Posterior vena cava (tissue), 2 donors: ENCODE results near the gene CSNK1G1. TPM values are rescaled to one million over a fixed set of nuclear protein-coding genes. Genes with fewer than 3 reads are reported as not detected.
"Not testable (repeated sequence)": the region's sequence is repeated elsewhere in the genome, so short reads cannot be mapped to it uniquely, and the experiment has no call there.

ENCODE experiments used
- DNase-seq: peaks from one replicate; pipeline ENCODE4 v3.0.0-alpha.2; 2020; ENCODE audit warnings: low spot score
- intact Hi-C, 2 donors: fragments of 100-400 bp; cut with DNase I; formaldehyde crosslinking; loops; one replicate each; pipeline versions ENCODE4 v1.14.1 to v1.14.2; 2022 to 2023
- long read RNA-seq, 2 donors: library from polyadenylated mRNA; unstranded; transcript quantifications; one replicate each; pipeline ENCODE4 v2.0.0, GENCODE V29; 2020 to 2021
- total RNA-seq, 2 donors: library from RNA; stranded (reverse); fragmentation: NEBNext Ultra II Directional; extraction: Animal tissue kit (Norgen Biotek cat#: 25700); gene quantifications; one replicate each; pipeline ENCODE4 v1.2.1, GENCODE V29; 2021
- donor health status: DM: yes; HTN: yes; CAD: no.
- donor health status: DM: yes; HTN: yes; CAD: no.

CSNK1G1 gene
- total RNA-seq: 10 to 100 TPM; 15.8 to 15.9 TPM
- long read RNA-seq, donor 1, full-length matches to known transcripts: 1 of 1 reads
- long read RNA-seq, donor 1, partial matches to known transcripts: 0 of 1 reads
- long read RNA-seq, donor 1, other reads (novel, unspliced or antisense): 0 of 1 reads
- long read RNA-seq, donor 2, full-length matches to known transcripts: 11 of 14 reads
- long read RNA-seq, donor 2, partial matches to known transcripts: 1 of 14 reads
- long read RNA-seq, donor 2, other reads (novel, unspliced or antisense): 2 of 14 reads

DNA sequence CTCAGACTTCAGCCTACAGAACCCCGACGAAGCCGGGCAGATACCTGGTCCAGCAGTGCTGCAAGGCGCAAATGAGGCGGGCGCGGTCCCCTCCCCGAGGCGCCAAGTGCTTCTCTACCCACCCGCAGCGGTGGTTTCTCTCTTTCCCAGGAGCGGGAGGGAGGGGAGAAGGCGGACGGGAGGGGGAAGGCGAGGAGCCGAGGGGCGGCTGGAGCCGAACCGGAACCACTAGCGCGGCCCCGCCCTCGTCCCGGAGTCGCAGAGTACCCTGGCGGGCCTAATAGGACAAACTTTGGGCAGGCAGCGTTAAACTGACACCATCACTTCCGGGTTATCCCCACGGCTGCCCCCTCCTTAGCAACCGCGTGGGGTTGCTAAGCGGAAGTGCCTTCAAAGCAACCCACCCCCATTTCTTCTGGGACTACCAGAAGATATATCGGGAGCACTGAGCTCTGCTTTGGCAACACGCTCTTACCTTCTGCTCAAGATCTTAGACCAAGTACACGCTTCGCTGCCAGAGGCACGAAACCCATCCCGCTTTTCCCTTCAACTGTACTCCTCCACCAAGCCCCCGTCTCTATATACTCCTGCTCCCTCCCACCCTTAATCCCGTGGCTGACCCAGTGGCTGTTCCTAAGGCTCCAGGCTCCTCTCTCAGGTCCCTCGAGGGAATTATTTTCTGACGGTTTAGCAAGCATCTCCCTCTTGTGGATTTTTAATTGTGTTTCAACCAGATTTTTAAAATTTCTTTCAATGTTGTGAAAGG, at the start of gene CSNK1G1:
Gene CSNK1G1, minus strand, starts transcription at position 230 of the 766 bp plus-strand sequence. CDS start 55,674 bp downstream, outside the sequence.
- intact Hi-C loops: loop anchor here in 1 of 2 donors (10.0 kb wide), 1 partner anchor 1731 kb away; no protein-coding TSS in a partner anchor
- DNase-seq: peak; percentile 97

DNA sequence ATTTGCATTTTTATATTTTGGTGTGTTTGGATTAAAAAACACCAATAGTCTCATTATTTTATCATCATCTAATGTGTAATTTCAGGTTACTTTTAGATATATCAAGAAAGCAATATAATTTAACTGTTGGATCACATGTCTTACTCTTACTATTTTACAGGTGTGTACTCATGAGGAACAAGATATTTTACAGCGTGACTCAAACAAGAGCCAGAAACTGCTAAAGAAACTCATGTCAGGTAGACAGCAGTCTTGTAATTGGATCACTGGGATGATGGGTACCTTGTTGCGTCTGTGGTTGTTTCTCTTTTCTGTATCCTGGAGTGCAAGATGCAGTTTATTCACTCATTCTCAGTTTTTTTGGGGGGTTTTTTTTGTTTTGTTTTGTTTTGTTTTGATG, 44.6 kb upstream of the CSNK1G1 start:
- intact Hi-C loops: no loop called here
- no peak for DNase-seq

DNA sequence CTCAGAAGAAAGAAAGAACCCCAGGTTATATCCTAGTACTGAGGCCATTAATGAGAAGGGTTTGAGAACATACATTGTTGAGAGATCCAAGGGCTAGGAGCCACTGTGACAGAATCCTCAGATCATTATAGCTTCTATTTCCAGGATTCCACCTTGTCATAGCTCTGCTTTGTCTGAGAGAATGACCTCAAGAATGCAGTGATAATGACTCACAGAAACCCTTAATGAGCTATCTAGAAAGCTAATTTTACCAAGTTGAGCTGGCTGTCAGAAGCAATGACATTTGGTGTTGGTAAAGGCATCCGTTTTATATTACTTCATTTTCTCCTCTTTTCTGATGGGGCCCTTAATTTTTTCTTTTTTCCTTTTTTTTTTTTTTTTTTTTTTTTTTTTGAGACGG, 42.6 kb upstream of the CSNK1G1 start:
- no peak for DNase-seq
- intact Hi-C loops: no loop called here

DNA sequence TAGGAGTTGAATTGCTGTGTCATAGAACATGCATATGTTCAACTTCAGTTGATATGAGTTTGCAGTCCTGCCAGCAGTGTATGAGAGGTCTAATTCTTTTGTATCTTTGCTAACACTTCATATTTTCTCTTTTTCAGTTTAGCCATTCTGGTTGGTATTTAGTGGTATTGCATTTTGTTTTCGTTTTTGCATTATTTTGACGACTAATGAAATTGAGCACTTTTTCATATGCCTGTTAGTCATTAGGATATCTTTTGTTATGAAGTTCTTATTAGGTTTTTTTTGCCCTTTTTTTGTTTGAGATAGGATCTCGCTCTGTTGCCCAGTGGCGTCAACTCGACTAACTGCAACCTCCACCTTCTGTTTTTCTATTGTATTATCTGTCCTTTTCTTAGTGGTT, 40.8 kb upstream of the CSNK1G1 start:
- DNase-seq: no peak
- intact Hi-C loops: no loop called here

DNA sequence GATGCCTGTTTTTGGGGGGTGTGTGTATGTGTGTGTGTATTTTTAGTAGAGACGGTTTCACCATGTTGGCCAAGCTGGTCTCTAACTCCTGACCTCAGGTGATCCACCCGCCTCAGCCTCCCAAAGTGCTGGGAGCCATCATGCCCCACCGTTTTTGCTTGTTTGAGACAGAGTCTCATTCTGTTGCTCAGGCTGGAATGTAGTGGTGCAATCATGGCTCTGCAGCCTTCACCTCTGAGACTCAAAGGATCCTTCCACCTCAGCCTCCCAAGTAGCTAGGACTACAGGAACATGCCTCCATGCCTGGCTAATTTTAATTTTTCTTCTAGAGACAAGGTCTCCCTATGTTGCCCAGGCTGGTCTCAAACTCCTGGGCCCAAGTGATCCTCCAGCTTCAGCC, 36.5 kb upstream of the CSNK1G1 start:
- intact Hi-C loops, DNase-seq: not testable (repeated sequence)

DNA sequence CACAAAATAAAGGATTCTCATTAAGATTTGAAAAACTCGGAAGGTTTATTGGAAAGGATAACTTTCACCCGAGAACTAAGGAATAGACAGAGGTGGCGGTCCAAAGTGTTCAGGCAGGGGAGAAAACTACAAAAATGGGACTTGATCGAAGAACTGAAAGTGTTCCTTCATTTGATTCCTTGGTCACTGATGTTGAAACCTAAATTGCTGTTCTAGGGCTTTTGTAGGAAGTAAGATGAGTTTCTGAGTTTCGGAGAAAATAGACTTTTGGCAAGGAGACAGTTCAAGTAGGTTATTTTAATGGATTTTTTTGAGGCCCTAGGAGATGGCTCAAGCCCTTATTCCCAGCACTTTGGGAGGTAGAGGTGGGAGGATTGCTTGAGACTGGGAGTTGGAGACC, 33.1 kb upstream of the CSNK1G1 start:
- DNase-seq: no peak
- intact Hi-C loops: no loop called here

DNA sequence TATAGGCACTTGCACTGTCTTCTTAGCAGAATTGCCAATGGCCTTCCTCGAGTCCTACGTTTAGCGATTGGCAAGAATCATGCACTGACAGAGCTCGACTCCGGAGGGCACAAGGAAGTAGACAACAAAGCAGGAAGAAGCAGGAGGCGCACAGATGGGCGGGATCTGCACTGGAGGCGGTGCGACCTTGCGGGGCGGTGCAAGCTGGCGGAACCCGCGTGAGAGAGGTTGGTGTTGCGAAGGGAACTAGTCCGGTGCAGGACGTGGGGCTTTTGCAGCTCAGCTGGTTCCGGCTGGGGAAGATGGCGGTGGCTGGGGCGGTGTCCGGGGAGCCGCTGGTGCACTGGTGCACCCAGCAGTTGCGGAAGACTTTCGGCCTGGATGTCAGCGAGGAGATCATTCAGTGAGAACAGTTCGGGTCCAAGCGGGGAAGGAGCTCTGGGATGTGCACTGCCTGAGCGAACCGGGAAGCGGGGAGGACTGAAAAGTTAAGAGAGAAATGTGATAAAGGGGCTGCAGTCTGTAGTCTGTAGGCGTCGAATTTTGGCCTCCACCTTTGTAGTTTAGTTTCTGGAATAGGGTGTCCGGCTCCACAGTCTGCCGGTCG, 31.7 kb upstream of the CSNK1G1 start, which contains the start of gene TRIP4:
Gene TRIP4, plus strand, starts transcription at position 275 of the 607 bp plus-strand sequence. Its CDS starts 28 bp downstream, at position 303.
- intact Hi-C loops: no loop called here
- DNase-seq: peak; percentile 99

DNA sequence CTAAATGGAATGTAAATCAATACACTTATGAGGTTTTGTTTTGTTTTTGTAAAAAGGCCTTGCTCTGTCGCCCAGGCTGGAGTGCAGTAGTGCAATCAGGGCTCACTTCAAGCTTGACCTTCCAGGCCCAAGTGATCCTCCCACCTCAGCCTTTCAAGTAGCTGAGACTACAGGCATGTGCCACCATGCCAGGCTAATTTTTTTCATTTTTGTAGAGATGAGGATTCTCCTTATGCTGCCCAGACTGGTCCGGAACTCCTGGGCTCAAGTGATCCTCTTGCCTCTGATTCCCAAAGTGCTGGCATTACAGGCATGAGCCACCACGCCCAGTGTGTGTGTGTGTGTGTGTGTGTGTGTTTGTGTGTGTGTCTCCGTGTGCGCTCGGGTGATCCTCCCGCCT, 30.3 kb upstream of the CSNK1G1 start:
- intact Hi-C loops: no loop called here
- DNase-seq: no peak

DNA sequence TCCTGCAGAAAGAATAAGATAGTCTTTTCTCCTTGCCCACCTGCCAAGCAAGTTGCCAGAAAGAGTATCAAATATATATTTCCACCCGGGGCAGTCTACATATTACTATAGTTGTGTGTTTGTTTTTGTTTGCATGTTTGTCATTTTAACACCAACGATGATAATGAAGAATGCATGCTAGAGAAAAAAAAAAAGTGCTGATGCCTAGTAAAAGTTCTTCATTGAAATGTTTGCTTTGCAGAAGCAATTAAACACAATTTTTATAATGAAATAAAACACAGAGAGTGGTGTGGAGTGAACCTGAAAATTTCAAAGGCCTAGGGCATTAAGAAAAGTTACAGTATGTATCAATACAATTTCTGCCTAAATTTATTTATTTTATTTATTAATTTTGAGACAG, 27.8 kb upstream of the CSNK1G1 start:
- DNase-seq: no peak
- intact Hi-C loops: no loop called here

DNA sequence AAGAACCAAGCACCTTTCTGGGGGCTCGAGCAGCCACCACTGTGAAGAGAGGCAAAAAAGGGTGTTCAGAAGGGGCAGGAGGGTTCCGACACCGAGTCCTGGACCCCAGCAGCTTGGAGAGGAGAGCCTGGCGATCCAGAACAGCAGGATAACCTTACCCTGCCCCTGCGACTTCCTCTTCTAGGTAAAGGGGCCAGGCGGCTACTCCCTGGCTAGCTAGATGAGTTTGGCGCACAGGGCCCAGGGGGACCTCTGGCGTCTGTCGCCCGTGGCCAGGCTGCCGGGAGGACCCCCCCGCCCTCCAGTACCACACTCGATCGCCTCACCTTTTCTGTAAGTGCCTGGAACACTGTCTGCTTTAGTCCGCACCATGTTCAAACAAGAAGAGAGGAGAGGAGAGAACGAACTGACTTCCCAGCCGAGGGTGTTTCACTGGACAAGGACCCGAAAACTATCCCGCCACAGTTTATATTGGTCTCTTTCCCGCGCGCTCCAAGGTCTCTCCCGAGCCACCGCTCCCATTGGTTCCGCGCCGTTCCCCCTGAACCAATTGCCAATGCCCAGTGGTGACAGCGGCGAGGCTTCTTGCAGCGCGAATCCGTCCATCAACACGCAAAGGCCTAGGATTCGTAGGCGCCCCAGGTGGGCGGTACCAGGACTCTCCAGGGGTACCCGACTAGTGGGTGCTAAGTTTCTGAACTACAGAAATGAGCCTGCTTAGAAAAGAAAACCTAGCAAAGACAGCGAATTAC, 25.2 kb upstream of the CSNK1G1 start, which contains the start of gene PCLAF:
Gene PCLAF, minus strand, starts transcription at position 442 of the 752 bp plus-strand sequence. Its CDS starts 70 bp downstream, at position 372.
- intact Hi-C loops: no loop called here
- DNase-seq: peak; percentile 98

DNA sequence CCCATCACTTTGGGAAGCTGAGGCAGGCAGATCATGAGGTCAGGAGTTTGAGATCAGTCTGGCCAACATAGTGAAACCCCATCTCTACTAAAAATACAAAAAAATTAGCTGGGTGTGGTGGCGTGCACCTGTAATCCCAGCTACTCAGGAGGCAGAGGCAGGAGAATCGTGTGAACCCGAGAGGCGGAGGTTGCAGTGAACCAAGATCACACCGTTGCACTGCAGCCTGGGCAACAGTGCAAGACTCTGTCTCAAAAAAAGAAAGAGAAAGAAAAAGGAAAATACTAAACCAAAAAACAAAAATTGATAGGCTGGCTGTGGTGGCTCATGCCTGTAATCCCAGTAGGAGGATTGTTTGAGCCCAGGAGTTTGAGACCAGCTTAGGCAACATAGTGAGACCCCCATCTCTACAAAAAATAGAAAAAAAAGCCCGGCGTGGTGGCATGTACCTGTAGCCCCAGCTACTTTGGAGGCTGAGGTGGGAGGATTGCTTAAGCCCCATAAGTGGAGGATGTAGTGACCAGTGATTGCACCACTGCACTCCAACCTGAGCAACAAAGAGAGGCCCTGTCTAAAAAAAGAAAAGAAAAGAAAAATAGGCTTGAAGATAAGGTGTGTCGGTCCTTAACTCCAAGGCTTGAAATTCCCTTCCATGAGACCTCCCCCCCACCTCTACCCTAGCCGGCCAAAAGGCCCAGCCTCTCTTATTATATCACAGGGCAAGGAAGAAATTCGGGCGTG, 24.3 kb upstream of the CSNK1G1 start:
- intact Hi-C loops, DNase-seq: not testable (repeated sequence)

DNA sequence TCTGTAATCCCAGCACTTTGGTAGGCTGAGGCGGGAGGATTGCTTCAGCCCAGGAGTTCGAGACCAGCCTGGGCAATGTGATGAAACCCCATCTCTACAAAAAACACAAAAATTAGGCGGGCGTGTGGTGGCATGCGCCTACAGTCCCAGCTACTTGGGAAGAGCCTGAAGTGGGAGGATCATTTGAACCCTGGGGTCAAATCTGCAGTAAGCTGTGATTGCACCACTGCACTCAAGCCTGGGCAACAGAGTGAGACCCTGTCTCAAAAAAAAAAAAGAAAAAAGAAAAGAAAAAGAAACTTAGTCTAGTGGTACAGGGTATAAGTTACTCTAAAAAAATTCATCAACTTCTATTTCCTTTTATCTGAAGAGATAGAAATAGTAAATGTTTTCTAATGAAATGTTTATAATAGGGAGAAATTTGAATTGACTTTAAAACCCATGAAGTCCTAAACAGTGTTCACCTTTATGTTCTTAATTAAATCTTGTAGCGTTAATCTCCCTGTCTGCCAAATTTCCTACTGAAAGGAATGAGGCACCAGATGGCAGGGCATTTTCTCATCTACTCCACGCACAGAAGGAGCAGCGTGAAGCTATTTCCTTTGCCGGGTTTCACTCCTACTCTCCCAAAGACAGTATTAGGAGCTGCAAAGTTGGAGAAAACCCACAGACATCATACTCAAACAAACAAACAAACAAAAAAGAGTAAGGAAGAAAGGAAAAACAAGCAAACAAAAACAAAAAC, 23.4 kb upstream of the CSNK1G1 start:
- no peak for DNase-seq
- intact Hi-C loops: no loop called here

DNA sequence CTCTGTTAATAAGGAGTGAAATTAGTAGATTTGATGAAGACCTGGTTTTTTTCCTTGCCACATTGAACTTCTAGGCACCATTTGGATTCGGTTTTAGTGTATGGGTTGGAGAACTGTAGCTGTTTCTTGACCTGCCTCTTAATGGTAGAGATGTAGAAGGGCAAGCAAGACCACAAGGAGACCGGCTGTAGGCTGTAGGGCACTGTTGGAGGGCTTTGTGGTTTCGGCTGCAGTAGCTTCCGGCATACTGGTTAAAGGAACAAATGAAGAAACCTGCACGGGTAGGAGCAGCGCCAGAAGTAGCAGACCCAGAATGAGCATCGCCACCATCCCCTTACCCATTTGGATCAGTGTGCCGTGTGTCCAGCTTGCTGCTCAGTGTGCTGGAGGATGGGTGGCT, 17.4 kb upstream of the CSNK1G1 start:
- no peak for DNase-seq
- intact Hi-C loops: no loop called here

DNA sequence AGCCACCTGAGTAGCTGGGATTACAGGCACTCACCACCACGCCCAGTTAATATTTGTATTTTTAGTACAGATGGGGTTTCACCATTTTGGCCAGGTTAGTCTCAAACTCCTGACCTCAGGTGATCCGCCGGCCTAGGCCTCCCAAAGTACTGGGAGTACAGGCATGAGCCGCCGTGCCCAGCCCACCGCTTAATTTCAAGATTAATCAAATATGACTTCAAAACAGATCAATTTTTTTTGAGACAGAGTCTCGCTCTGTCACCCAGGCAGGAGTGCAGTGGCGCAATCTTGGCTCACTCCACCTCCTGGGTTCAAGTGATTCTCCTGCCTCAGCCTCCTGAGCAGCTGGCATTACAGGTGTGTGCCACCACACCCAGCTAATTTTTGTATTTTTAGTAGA, 15.4 kb upstream of the CSNK1G1 start:
- intact Hi-C loops, DNase-seq: not testable (repeated sequence)

DNA sequence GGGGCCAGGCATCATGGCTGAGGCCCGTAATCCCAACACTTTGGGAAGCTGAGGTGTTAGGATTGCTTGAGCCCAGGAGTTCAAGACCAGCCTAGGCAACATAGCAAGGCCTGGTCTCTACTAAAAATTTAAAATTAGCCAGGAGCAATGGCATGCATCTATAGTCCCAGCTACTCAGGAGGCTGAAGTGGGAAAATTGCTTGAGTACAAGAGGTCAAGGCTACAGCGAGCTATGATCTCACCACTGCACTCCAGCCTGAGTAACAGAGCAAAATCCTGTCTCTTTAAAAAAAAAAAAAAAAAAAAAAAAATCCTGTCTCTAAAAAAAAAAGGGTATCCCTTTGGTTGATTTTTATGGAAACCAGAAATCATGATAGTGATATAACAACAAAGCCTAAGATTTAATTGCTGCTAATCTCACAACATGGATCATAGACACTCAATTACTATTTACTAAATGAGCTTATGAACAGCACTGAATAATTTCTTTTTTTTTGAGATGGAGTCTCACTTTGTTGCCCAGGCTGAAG, 13.2 kb upstream of the CSNK1G1 start:
- no peak for DNase-seq
- intact Hi-C loops: loop anchor here in 1 of 2 donors (10.0 kb wide), 1 partner anchor 164 kb away; no protein-coding TSS in a partner anchor

DNA sequence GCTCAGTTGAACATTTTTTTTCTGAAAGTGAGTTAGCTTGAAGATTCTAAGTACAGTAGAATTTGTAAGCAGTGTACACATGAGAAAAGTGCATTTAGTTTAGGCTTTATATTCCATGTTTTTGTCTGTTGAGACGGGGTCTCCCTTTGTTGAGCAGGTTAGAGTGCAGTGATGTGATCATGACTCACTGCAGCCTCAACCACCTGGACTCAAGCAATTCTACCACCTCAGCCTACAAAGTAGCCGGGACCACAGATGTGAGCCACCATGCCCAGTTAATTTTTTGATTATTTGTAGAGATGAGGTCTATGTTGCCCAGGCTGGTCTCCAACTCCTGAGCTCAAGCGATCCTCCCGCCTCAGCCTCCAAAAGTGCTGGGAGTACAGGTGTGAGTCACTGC, 5.3 kb upstream of the CSNK1G1 start:
- intact Hi-C loops: loop anchor here in 1 of 2 donors (10.0 kb wide), 1 partner anchor 156 kb away; no protein-coding TSS in a partner anchor
- no peak for DNase-seq

DNA sequence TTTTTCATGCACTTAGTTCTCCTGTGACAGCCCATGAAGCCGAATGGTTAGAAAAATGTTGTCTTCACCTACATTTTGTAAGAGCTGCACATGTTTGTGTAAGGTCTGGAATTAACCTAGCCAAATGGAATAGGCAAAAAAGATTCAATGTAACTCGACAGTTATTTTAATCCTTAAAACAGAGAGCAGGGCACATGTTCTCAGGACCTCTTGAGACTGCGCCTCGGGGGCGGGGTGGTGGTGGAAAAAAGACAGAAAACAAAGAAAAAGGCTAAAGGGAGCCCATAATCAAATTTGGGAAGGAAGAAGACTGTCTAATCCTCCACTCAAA, 702 bp upstream of the CSNK1G1 start:
- no peak for DNase-seq
- intact Hi-C loops: loop anchor here in 1 of 2 donors (10.0 kb wide), 1 partner anchor 1732 kb away; no protein-coding TSS in a partner anchor
